A172 (cell line): Measurements from ENCODE around the gene MACROH2A2. TPM values are rescaled to one million over a fixed set of nuclear protein-coding genes. Genes with fewer than 3 reads are reported as not detected.
"Not testable (repeated sequence)": the region's sequence is repeated elsewhere in the genome, so short reads cannot be mapped to it uniquely, and the experiment has no call there.

Source experiments
- DNase-seq: peaks from one replicate; pipeline ENCODE4 v3.0.0-alpha.2; 2015; ENCODE audit warnings: low spot score
- total RNA-seq: library from RNA; depleted of rRNA; stranded (reverse); fragments of >200 nt; shearing (Covaris generic); gene quantifications from 2 replicates; pipeline ENCODE4 v1.2.3, GENCODE V29; 2014

The MACROH2A2 gene
- total RNA-seq, 1 experiment from 2014 or later = 15.0 TPM

DNA sequence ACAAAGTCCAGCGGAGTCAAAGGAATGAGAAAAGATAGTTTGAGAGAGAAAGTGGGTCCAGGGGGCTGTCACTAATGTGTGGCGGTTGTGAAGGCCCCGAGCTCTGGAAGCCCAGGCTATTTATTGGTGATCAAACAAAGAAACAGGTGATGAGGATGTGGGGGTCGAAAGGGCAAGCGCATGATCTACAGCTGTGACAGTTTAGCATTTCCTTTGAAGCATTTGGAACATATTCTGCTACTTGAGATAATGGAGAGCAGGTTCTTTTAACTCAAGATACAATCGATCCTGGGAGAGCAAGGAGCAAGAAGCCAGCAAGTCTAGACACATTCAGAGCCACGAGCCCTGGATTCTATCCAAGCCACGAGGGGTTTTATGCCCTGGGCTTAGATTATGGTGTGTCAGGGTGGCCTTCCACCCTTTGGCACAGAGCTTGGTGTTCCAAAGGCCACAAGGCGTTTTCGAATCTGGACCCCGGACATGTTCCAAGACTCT is 48.5 kb downstream of the MACROH2A2 start:
- not testable (repeated sequence) for DNase-seq

- DNase-seq = no peak
These were observed 49.0 kb downstream of the MACROH2A2 start for GRCh38 chr10:70101668-70102067.

DNA sequence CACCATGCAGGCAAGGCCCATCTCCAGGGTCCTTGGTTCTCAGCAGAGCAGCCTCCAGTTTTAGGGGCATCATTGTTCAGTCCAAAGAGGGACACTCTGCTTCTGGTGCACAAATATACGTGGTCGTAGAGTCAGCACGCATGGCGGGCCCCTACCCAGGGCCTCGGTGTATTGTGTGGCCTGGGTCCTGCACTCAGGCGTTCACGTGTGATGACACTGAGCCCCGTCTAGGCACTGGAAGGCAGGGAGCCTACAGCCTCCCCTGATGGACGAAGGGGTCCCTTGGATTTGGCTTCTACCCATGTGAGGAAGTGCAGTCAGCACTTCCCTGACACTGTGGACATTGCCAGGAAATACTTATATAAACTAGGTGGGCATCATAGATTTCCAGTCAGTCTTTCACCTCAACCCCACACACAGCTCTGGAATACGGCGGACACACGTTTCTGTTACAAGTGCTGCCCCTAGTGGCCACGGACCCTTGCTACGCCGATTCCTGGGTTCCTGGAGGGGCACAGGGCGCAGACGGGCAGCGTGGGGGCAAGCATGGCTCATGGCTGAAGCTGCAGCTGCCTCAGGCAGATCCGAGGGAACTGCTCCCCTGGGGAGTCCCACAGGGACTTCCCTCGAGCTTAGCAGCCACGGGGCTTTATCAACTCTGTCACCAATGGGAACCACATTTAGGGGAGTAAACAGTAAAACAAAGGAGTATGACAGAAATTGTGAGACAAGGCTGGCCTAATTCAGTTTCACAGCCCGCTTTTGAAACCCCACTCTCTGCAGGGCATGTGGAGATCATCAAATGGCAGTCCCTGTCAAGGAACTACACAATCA is 54.5 kb downstream of the MACROH2A2 start:
- DNase-seq = no peak

DNA sequence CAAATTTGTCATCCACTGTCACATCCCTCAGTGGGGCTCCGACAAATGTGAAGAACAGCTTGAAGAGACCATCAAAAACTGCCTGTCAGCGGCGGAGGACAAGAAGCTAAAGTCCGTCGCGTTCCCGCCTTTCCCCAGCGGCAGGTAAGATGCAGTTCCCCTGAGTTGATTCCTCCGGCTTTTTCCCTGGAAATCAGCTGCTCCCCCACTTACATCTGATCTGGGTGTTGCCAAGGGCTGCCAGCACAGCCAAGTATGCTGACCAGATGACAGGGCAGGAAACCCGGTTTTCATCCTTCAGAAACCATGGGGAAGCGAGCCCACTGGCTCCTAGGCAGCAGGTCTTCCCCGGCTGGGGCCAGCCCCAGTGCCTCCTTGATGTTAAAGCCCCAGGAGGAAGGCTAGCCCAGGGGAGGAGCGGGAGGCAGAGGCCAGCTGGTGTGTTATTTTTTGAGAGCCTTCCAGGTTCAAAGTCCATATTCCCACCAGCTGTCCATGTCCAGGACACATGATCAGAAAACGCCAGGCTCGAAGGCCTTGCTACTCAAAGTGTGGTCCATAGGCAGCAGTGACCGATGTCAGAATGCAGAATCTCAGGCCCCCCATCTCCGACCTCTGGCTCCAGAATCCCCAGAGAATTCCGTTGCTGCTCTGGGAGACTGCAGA is 56.6 kb downstream of the MACROH2A2 start:
- DNase-seq = no peak

DNA sequence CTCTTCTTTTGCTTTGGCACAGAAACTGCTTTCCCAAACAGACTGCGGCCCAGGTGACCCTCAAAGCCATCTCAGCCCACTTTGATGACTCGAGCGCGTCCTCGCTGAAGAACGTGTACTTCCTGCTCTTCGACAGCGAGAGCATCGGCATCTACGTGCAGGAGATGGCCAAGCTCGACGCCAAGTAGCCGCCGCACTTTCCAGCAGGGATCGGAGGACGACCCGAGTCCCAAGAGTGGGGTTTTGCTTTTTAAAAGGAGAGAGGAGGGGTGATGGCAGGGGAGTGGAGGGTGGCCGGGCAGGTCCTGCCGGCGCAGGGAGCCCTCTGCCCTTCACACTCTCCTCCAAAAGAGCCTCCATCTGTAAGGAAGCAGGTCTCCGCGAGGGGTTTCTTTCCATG is 58.9 kb downstream of the MACROH2A2 start:
- DNase-seq = no peak

GRCh38 chr10:70112071-70112470 is 59.4 kb downstream of the MACROH2A2 start:
- DNase-seq = no peak

GRCh38 chr10:70114902-70115301 is 62.3 kb downstream of the MACROH2A2 start:
- no peak for DNase-seq

DNA sequence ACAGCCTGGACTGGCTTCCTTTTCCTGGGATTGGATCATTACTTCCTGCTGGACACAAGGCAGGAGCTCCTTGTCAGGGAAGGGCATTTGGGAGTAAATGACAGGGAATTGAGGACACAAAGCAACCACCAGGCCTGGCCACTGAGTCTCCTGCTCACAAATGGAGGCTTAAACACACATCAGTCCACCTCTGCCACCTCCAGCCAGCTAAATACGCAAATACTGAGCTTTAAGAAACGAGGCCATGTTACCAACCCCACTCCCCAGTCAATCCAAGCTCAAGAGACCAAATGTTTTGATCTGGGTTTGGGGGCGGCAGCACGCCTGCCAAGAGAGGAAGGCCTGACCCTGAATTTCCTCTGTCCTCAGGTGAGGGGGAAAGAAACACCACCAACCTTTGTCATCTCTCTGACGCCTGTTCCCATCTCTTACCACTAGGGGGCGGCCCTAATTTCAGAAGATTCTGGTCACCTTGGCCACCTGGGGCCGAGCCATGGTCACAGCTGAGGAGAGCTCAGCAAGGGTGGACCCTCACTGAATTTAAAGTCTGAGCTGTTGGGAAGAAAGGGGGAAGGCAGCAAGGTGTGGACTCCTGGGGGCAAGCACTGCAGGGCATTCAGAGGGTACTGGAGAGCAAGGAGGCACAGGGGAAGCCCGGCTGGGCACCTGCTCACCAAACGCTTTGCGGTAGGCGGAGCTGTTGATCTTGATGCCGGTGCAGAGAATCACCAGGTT is 63.5 kb downstream of the MACROH2A2 start:
- DNase-seq = peak; percentile 21

DNA sequence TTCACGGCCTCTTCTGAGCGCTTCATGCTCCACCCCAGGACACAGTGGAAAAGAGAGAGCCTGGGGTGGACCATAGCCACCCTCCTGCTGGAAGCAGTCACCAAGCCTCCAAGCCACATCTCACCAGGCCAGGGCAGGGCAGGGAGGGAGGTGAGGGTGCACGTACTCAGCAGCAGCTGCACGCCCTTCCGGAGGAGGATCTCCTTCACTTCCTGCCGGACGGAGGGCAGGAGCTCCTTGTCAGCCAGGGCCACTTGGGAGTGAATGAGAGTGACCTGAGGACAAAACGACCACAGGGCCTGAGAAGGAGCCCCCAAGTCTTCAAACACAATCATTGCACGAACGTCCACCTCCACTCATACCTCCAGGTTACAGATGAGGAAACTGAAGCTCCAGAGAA is 65.0 kb downstream of the MACROH2A2 start:
- DNase-seq = no peak

- DNase-seq = no peak
These were observed 65.5 kb downstream of the MACROH2A2 start for GRCh38 chr10:70118196-70118595.

DNA sequence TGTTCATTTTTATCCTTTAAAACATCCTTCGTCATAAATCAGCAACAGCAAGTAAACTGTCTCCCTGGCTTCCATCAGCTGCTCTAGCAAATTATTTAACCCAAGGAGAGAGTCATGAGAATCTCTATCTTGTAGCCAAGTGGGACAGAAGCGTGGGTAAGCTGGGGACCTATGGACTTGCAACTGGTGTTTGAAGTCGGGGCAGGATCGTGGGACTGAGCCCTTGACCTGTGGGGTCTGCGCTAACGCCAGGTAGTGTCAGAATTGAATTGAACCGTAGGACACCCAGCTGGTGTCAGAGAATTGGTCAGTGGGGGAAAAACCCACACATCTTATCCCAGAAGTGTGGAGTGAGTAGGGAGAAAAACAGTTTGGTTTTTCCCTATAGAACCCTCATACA is 66.6 kb downstream of the MACROH2A2 start:
- no peak for DNase-seq

GRCh38 chr10:70119623-70120022 is 67.0 kb downstream of the MACROH2A2 start:
- DNase-seq = no peak

GRCh38 chr10:70120417-70120816 is 67.8 kb downstream of the MACROH2A2 start:
- no peak for DNase-seq

GRCh38 chr10:70121281-70121949 is 68.8 kb downstream of the MACROH2A2 start:
- no peak for DNase-seq

DNA sequence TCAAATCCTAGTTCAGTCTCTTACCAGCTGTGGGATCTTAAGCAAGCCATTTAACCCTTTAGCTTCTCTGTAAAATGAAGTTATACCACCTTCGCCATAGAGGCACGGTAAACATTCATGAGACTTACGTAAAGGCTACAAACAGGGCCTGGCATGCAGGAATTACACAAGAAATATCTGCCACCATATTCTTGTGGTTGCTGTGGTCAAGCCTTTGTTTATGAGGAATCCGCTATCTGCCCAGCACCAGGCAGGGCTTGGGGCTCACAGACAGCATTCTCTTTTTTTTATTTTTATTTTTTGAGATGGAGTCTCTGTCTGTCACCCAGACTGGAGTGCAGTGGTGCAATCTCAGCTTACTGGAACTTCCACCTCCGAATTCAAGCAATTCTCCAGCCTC is 70.1 kb downstream of the MACROH2A2 start:
- DNase-seq = no peak

DNA sequence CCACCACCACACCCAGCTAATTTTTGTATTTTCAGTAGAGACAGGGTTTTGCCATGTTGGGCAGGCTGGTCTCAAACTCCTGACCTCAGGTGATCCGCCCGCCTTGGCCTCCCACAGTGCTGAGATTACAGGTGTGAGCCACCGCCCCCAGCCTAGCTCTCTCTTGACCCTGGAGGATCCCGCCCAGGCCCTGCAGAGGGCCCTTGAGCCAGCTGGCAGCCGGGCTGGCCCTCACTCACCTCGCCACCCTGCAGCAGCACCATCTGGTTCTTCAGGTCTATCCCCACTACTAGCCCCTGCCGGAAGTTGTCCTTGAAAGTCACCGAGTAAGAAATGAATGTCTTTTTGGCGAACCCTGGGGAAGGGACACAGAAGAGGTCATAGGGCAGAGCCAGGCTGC is 70.5 kb downstream of the MACROH2A2 start:
- not testable (repeated sequence) for DNase-seq

DNA sequence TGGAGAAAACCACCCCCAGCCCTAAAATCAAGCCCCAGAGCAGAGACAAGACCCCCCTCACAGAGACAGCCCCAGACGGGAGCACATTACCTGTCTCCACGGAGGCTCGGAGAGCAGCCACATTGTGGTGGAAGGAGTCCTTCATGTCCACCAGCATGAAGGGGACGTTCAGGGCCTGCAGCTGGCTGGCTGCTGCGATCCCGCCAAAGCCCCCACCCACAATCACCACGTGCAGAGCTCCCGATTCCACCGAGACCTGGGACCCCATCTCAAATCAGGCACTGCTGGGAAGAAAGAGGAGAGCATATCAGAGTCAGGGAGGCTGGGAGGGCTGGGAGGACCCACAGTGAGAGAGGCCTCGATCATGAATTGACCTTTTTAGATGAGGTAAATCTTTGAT is 71.2 kb downstream of the MACROH2A2 start:
- no peak for DNase-seq

DNA sequence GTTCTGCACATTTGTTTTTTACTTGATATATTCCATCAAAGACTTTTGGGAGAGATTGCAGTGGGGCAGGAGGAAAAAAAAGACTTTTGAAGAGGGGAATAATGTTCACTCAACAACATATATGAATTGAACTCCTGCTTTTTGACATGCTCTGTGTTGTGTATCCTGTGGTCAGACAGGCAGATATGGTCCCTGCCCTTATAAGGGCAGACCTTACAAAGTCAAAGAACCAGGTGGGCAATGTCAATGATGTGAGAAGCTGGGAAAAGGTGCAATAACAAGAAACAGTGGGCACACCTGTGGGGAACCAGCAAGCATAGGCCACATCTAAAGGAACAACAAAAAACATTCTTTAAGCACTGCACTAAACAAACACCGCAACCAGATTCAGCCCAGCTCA is 71.8 kb downstream of the MACROH2A2 start:
- DNase-seq = no peak

DNA sequence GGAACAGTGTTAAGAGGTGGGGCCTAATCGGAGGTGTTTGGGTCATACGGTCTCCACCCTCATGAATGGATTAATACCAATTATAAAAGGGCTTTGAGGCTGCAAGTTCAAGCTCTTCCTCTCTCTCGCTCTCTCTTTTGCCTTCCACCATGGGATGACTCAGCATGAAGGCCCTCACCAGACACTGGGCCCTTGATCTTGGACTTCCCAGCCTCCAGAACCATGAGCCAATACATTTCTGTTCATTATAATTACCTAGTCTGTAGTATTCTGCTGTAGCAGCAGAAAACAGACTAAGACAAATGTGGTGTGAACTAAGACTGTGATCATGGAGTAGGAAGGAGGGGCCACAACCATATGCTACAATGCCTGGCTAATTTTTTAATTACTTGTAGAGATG is 72.3 kb downstream of the MACROH2A2 start:
- no peak for DNase-seq

- DNase-seq = no peak
These were observed 73.4 kb downstream of the MACROH2A2 start for GRCh38 chr10:70125918-70126552.

GRCh38 chr10:70126700-70127395 is 74.2 kb downstream of the MACROH2A2 start:
- no peak for DNase-seq
